ENCODE measurements around the gene ZNF592. TPM values are rescaled to one million over a fixed set of nuclear protein-coding genes. Genes with fewer than 3 reads are reported as not detected.

Gene ZNF592
- total and polyA plus RNA-seq, 2 donors, result 5.9 to 9.7 TPM

DNA sequence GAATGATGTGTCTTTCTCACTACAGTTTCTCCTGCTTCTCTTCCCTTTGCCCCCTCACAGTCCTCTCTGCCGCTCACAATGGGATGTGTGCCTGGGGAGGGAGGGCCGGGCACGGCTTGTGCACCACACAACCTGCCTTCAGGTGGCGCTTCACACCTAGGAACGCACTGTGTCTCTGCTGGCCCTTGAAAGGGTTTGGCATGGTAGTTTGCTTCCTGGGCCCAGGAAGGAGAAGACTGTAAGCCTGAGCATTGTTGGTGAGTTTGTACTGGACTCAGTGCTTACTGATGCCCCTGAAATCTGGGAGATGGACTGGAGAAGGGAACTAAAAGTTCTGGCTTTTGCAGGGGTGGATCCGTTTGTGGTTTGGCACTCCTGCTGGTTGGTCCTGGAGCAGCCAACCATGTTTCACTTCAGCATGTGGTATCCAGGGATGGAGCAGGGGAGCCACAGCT, 78.0 kb downstream of the ZNF592 start:
- Histone ChIP-seq H3K9me3 (ENCODE audit: control insufficient read depth in 2 of 2, insufficient read depth in 1 of 2, low read length in 1 of 2) (no peaks in the 10 kb centered on the region), H3K4me1 (ENCODE audit: control insufficient read depth in 2 of 2, insufficient read depth in 2 of 2, low read length in 2 of 2) (no peaks in the 10 kb centered on the region), H3K27ac (ENCODE audit: low read depth in 1 of 2, low read length in 1 of 2) (no peak overlapping the region), H3K27me3 (ENCODE audit: control insufficient read depth in 2 of 2, insufficient read depth in 1 of 2, low read length in 1 of 2) (no peaks in the 10 kb centered on the region), H3K36me3 (ENCODE audit: control insufficient read depth in 2 of 2, insufficient read depth in 2 of 2, low read length in 1 of 2) (no peaks in the 10 kb centered on the region), H3K4me3 (ENCODE audit: low read length in 2 of 2) (no peak overlapping the region)
- 90% methylated on average over 6 of the region's 6 CpGs for WGBS
- peak in 1 of 9 donors; percentile 13 for DNase-seq (ENCODE audit: low read depth in 6 of 9, low spot score in 9 of 9)

DNA sequence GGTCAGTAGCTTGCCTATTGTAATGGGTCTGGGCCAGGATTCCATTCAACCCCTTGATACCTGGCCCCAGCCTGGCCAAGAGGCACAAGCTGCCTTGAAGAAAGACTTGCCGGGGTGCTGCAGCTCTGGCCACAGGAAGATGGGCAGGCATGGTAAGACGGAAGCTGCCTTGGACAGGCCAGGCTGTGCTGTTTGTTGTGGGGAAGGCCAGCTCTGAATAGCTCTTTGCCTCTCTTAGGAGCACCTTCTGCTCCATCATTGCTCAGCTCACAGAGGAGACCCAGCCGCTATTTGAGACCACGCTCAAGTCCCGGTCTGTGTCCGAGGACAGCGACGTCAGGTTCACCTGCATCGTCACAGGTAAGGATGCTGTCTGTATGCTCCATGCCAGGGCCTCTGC, 78.9 kb downstream of the ZNF592 start:
- H3K4me1 ChIP-seq (ENCODE audit: control insufficient read depth in 2 of 2, insufficient read depth in 2 of 2, low read length in 2 of 2), result no peaks in the 10 kb centered on the region
- H3K27ac ChIP-seq (ENCODE audit: low read depth in 1 of 2, low read length in 1 of 2), result no peak overlapping the region
- no peaks in the 10 kb centered on the region for H3K36me3 ChIP-seq (ENCODE audit: control insufficient read depth in 2 of 2, insufficient read depth in 2 of 2, low read length in 1 of 2)
- no peak for DNase-seq (ENCODE audit: low read depth in 6 of 9, low spot score in 9 of 9)
- WGBS, result 97% methylated on average over 9 of the region's 9 CpGs
- no peaks in the 10 kb centered on the region for H3K27me3 ChIP-seq (ENCODE audit: control insufficient read depth in 2 of 2, insufficient read depth in 1 of 2, low read length in 1 of 2)
- H3K9me3 ChIP-seq (ENCODE audit: control insufficient read depth in 2 of 2, insufficient read depth in 1 of 2, low read length in 1 of 2), result no peaks in the 10 kb centered on the region
- H3K4me3 ChIP-seq (ENCODE audit: low read length in 2 of 2), result no peak overlapping the region

DNA sequence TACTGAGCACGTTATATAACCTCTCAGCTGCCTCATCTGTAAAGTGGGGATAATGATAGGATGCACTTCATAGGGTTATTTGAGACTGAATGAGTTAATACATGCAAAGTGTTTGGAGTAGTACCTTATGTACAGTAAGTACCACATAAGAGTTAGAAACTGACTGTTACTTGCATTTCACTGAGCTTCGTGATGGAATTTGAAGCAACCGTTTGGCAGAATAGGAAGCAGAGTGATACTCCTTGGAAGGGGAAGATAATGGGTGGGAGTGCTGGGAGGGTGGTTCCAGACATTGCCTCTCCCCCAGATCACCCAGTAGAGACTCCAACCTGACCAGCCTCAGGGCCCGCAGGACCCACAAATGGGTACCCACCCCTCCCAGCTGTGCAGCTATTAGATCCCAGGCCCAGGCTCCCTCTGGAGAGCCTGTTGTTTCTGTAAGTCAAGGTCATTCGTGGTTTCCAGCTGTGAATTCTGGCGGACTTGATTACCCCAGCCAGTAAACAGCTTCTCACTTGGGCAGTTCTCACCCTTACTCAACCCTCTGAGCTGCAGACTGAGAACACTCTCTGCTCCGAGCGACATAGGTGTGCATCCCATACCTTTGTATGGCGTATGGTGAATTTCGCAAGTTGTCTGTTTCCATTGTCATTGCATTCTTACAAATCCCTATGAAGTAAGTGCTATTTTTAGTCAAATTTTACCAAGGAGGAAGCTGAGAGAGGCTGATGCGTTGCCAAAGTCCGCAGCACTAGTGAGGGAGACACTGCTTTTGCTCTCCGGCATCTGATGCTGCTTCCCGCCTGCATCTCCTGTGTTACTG, 79.9 kb downstream of the ZNF592 start:
- no peaks in the 10 kb centered on the region for H3K36me3 ChIP-seq (ENCODE audit: control insufficient read depth in 2 of 2, insufficient read depth in 2 of 2, low read length in 1 of 2)
- no peaks in the 10 kb centered on the region for H3K27me3 ChIP-seq (ENCODE audit: control insufficient read depth in 2 of 2, insufficient read depth in 1 of 2, low read length in 1 of 2)
- no peaks in the 10 kb centered on the region for H3K4me1 ChIP-seq (ENCODE audit: control insufficient read depth in 2 of 2, insufficient read depth in 2 of 2, low read length in 2 of 2)
- H3K4me3 ChIP-seq (ENCODE audit: low read length in 2 of 2), result no peak overlapping the region
- no peak overlapping the region for H3K27ac ChIP-seq (ENCODE audit: low read depth in 1 of 2, low read length in 1 of 2)
- no peaks in the 10 kb centered on the region for H3K9me3 ChIP-seq (ENCODE audit: control insufficient read depth in 2 of 2, insufficient read depth in 1 of 2, low read length in 1 of 2)
- DNase-seq (ENCODE audit: low read depth in 6 of 9, low spot score in 9 of 9), result no peak
- WGBS, result 96% methylated on average over 14 of the region's 14 CpGs

- WGBS, result 96% methylated on average over 8 of the region's 8 CpGs
- Histone ChIP-seq H3K36me3 (ENCODE audit: control insufficient read depth in 2 of 2, insufficient read depth in 2 of 2, low read length in 1 of 2) (no peaks in the 10 kb centered on the region), H3K27ac (ENCODE audit: low read depth in 1 of 2, low read length in 1 of 2) (no peak overlapping the region)
These were observed 81.0 kb downstream of the ZNF592 start for GRCh38 chr15:84829428-84829827.

GRCh38 chr15:84830036-84830435, 81.6 kb downstream of the ZNF592 start:
- no peaks in the 10 kb centered on the region for H3K36me3 ChIP-seq (ENCODE audit: control insufficient read depth in 2 of 2, insufficient read depth in 2 of 2, low read length in 1 of 2)
- no peak overlapping the region for H3K4me3 ChIP-seq (ENCODE audit: low read length in 2 of 2)
- no peak for DNase-seq (ENCODE audit: low read depth in 6 of 9, low spot score in 9 of 9)
- H3K27ac ChIP-seq (ENCODE audit: low read depth in 1 of 2, low read length in 1 of 2), result no peak overlapping the region
- WGBS, result 94% methylated on average over 2 of the region's 2 CpGs
- no peaks in the 10 kb centered on the region for H3K4me1 ChIP-seq (ENCODE audit: control insufficient read depth in 2 of 2, insufficient read depth in 2 of 2, low read length in 2 of 2)
- H3K27me3 ChIP-seq (ENCODE audit: control insufficient read depth in 2 of 2, insufficient read depth in 1 of 2, low read length in 1 of 2), result no peaks in the 10 kb centered on the region
- H3K9me3 ChIP-seq (ENCODE audit: control insufficient read depth in 2 of 2, insufficient read depth in 1 of 2, low read length in 1 of 2), result no peaks in the 10 kb centered on the region

More at GRCh38 chr15:84829428-84829827, 81.0 kb downstream of the ZNF592 start:
- DNase-seq (ENCODE audit: low read depth in 6 of 9, low spot score in 9 of 9), result no peak
- Histone ChIP-seq H3K4me1 (ENCODE audit: control insufficient read depth in 2 of 2, insufficient read depth in 2 of 2, low read length in 2 of 2) (no peaks in the 10 kb centered on the region), H3K4me3 (ENCODE audit: low read length in 2 of 2) (no peak overlapping the region), H3K27me3 (ENCODE audit: control insufficient read depth in 2 of 2, insufficient read depth in 1 of 2, low read length in 1 of 2) (no peaks in the 10 kb centered on the region), H3K9me3 (ENCODE audit: control insufficient read depth in 2 of 2, insufficient read depth in 1 of 2, low read length in 1 of 2) (no peaks in the 10 kb centered on the region)

DNA sequence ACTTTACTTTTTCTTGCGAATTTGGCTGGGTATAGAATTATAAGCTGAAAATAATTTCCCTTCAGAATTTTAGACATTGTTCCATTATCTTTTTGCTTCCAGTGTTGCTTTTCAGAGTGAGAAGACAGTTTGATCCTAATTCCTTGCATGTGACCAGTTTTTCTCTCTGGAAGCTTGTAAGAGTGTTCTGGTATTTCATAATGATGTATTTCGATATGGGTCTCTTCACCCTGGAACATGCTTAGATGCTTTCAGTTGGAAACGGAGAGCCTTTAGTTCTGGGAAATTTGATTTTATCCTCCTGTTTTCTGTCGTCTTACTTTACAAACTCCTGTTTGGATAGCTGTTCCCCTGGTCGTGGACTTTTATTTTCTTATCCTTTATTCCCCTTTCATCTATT, 82.6 kb downstream of the ZNF592 start:
- DNase-seq (ENCODE audit: low read depth in 6 of 9, low spot score in 9 of 9), result no peak
- Histone ChIP-seq H3K4me1 (ENCODE audit: control insufficient read depth in 2 of 2, insufficient read depth in 2 of 2, low read length in 2 of 2) (no peaks in the 10 kb centered on the region), H3K27ac (ENCODE audit: low read depth in 1 of 2, low read length in 1 of 2) (no peak overlapping the region), H3K9me3 (ENCODE audit: control insufficient read depth in 2 of 2, insufficient read depth in 1 of 2, low read length in 1 of 2) (no peaks in the 10 kb centered on the region), H3K36me3 (ENCODE audit: control insufficient read depth in 2 of 2, insufficient read depth in 2 of 2, low read length in 1 of 2) (no peaks in the 10 kb centered on the region), H3K4me3 (ENCODE audit: low read length in 2 of 2) (no peak overlapping the region), H3K27me3 (ENCODE audit: control insufficient read depth in 2 of 2, insufficient read depth in 1 of 2, low read length in 1 of 2) (no peaks in the 10 kb centered on the region)
- WGBS, result 94% methylated on average over 5 of the region's 5 CpGs

DNA sequence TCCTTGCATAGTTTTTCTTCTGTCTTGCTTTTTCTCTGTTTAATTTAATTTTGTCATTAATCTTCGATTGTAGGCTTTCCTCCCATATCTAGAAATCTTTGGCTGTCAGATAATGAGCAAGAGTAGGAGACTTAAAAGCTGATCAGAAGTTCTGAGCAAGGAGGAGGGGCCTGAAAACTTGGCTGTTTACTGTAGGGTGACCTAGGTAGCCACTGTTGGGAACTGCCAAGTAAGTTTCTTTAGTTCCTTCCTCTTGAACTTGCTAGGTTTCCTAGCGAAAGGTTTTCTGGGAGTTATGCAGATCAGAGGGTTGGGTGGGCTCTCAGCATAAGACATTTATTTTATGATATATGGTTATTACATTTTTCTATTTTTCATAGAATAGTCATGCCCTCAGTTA, 83.2 kb downstream of the ZNF592 start:
- no peak overlapping the region for H3K27ac ChIP-seq (ENCODE audit: low read depth in 1 of 2, low read length in 1 of 2)
- H3K4me3 ChIP-seq (ENCODE audit: low read length in 2 of 2), result no peak overlapping the region
- no peaks in the 10 kb centered on the region for H3K27me3 ChIP-seq (ENCODE audit: control insufficient read depth in 2 of 2, insufficient read depth in 1 of 2, low read length in 1 of 2)
- no peaks in the 10 kb centered on the region for H3K36me3 ChIP-seq (ENCODE audit: control insufficient read depth in 2 of 2, insufficient read depth in 2 of 2, low read length in 1 of 2)
- no peak for DNase-seq (ENCODE audit: low read depth in 6 of 9, low spot score in 9 of 9)
- H3K9me3 ChIP-seq (ENCODE audit: control insufficient read depth in 2 of 2, insufficient read depth in 1 of 2, low read length in 1 of 2), result no peaks in the 10 kb centered on the region
- no peaks in the 10 kb centered on the region for H3K4me1 ChIP-seq (ENCODE audit: control insufficient read depth in 2 of 2, insufficient read depth in 2 of 2, low read length in 2 of 2)
- 91% methylated on average over 2 of the region's 2 CpGs for WGBS

DNA sequence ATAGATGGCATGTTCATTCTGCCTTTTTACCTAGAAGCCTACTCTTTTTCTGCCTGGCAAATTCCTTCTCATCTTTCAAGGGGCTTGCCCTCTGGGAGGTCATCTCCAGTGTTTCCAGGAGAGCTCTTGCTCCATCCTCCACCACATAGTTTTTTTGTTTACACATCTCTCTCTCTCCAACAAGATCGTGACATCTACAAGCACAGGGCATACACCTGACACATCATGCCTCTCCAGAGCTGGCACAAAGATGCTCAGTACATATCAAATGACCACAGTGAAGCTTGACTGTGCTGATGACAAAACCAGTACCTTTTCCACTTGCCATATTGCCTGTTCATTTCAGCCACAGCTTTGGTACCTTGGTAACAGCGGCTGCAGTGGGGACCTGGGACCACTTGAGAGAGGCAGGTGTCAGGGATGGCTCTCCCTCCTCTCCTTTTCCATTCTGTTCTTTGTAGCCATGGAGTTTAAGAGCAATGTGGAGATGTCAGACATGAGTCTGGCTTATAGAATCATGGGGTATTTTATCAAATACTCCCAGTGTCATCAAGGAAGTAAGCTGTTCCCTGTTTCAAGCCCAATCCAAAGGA, 84.2 kb downstream of the ZNF592 start:
- H3K4me3 ChIP-seq (ENCODE audit: low read length in 2 of 2), result no peak overlapping the region
- H3K4me1 ChIP-seq (ENCODE audit: control insufficient read depth in 2 of 2, insufficient read depth in 2 of 2, low read length in 2 of 2), result no peaks in the 10 kb centered on the region
- no peak for DNase-seq (ENCODE audit: low read depth in 6 of 9, low spot score in 9 of 9)
- H3K9me3 ChIP-seq (ENCODE audit: control insufficient read depth in 2 of 2, insufficient read depth in 1 of 2, low read length in 1 of 2), result no peaks in the 10 kb centered on the region
- H3K27me3 ChIP-seq (ENCODE audit: control insufficient read depth in 2 of 2, insufficient read depth in 1 of 2, low read length in 1 of 2), result no peaks in the 10 kb centered on the region
- over 99% methylated on average over 2 of the region's 2 CpGs for whole genome bisulfite sequencing
- H3K27ac ChIP-seq (ENCODE audit: low read depth in 1 of 2, low read length in 1 of 2), result no peak overlapping the region
- H3K36me3 ChIP-seq (ENCODE audit: control insufficient read depth in 2 of 2, insufficient read depth in 2 of 2, low read length in 1 of 2), result no peaks in the 10 kb centered on the region

- no peak for DNase-seq (ENCODE audit: low read depth in 6 of 9, low spot score in 9 of 9)
- H3K9me3 ChIP-seq (ENCODE audit: control insufficient read depth in 2 of 2, insufficient read depth in 1 of 2, low read length in 1 of 2), result no peaks in the 10 kb centered on the region
- H3K27me3 ChIP-seq (ENCODE audit: control insufficient read depth in 2 of 2, insufficient read depth in 1 of 2, low read length in 1 of 2), result no peaks in the 10 kb centered on the region
- H3K27ac ChIP-seq (ENCODE audit: low read depth in 1 of 2, low read length in 1 of 2), result no peak overlapping the region
- 85% methylated on average over 4 of the region's 4 CpGs for WGBS
- no peaks in the 10 kb centered on the region for H3K36me3 ChIP-seq (ENCODE audit: control insufficient read depth in 2 of 2, insufficient read depth in 2 of 2, low read length in 1 of 2)
- no peaks in the 10 kb centered on the region for H3K4me1 ChIP-seq (ENCODE audit: control insufficient read depth in 2 of 2, insufficient read depth in 2 of 2, low read length in 2 of 2)
- H3K4me3 ChIP-seq (ENCODE audit: low read length in 2 of 2), result no peak overlapping the region
These were observed 85.2 kb downstream of the ZNF592 start for GRCh38 chr15:84833447-84834228.

Data from thymus (tissue), 11 donors.